ENCODE results near the gene GTF2IRD2.
"Not testable (repeated sequence)": the region's sequence is repeated elsewhere in the genome, so short reads cannot be mapped to it uniquely, and the experiment has no call there.

DNA sequence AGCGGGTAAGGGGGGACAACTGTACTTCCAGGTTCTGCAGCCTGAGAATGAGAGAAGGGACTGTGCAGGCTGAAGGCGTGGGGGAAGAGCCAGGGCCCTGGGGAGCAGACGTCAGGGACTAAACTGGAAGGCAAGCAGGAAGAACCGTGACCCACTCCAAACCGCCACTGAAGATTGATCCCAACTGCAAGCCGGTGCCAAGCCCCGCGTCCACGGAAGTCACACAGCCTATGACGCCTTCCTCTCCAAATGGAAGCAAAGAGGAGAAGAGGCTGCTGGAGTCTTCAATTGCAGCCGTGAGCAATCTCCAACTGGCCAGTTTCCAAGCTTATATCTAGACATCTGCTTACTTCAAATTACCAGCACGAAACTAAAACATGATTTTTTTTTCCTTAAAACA lies 1.6 kb downstream of the GTF2IRD2 start:
- TF ChIP-seq CTCF (IDR thresholded peaks at IDR 0.05 in 8 of 11, conservative IDR thresholded peaks at IDR 0.05 in 3 of 11); POLR2AphosphoS5 (IDR thresholded peaks at IDR 0.05): not testable (repeated sequence)

Measured in spleen (tissue), 7 donors.